GM12874 (cell line): ENCODE results near the gene R3HCC1L.

ENCODE experiments used
- TF ChIP-seq, protein P1 (sequence below): IDR thresholded peaks from 2 replicates; pipeline ENCODE4 v1.5.1; 2011; ENCODE audit warnings: low read depth, mild to moderate bottlenecking, control low read depth, low read length, moderate library complexity; ENCODE audit not compliant: insufficient read depth

The R3HCC1L gene

GRCh38 chr10:98134117-98134430, 383 bp upstream of the R3HCC1L start:
- TF ChIP-seq, protein P1, sequence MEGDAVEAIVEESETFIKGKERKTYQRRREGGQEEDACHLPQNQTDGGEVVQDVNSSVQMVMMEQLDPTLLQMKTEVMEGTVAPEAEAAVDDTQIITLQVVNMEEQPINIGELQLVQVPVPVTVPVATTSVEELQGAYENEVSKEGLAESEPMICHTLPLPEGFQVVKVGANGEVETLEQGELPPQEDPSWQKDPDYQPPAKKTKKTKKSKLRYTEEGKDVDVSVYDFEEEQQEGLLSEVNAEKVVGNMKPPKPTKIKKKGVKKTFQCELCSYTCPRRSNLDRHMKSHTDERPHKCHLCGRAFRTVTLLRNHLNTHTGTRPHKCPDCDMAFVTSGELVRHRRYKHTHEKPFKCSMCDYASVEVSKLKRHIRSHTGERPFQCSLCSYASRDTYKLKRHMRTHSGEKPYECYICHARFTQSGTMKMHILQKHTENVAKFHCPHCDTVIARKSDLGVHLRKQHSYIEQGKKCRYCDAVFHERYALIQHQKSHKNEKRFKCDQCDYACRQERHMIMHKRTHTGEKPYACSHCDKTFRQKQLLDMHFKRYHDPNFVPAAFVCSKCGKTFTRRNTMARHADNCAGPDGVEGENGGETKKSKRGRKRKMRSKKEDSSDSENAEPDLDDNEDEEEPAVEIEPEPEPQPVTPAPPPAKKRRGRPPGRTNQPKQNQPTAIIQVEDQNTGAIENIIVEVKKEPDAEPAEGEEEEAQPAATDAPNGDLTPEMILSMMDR = no peak

GRCh38 chr10:98135222-98135899, 904 bp downstream of the R3HCC1L start:
- TF ChIP-seq, protein P1 = no peak

GRCh38 chr10:98138031-98138430, 3.6 kb downstream of the R3HCC1L start:
- TF ChIP-seq, protein P1 = no peak

DNA sequence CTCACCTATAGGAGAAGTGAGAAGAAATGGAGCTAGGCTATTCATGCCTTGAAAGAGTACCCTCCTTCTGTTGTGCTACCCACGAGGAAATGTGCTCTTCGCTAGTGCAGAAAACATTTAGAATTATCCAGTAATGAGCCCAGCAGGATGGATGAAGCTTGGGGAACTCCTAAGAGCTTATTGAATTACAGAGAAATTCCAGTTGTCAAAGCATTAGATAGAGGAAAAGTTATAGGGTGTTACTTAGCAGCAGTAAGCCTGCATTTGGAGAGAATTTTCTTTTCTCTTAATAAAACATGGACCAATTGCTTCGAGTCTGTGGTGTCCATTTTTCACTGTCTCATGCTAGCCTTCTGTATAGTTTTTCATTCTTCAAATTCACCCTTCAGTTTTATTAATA, 5.0 kb downstream of the R3HCC1L start:
- TF ChIP-seq, protein P1 = no peak

DNA sequence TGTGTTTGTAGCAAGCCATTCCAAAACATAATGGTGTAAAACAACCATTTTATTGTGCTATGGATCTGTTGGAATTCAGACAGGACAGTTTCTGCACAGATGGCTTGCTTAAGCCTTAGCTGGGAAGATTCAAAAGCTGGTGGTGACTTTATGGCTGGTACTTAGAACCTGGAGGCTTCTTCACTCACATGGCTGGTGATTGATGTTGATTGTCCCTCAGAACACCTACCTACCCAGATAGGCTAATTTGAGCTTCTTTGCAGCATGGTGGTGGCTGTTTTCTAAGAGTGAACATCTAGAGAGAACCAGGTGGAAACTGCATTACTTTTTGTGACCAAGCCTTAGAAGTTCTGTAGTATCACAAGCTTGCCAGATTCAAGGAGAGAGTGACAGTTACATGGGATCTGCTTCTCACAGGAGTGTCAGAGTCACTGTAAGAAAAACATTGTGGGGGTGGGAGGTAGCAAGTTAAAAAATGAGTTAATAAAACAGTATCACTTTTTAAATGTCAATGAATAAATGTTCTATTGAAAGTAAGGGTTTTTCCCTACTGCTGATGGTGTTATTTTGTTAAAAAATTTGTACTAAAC, 7.1 kb downstream of the R3HCC1L start:
- TF ChIP-seq, protein P1 = no peak

- TF ChIP-seq, protein P1 = no peak
Observed at GRCh38 chr10:98144985-98145384, 10.5 kb downstream of the R3HCC1L start.

- TF ChIP-seq, protein P1 = no peak
Observed at GRCh38 chr10:98149858-98150257, 15.4 kb downstream of the R3HCC1L start.
